ENCODE results near the gene ENO4. TPM values are rescaled to one million over a fixed set of nuclear protein-coding genes. Genes with fewer than 3 reads are reported as not detected.

Gene ENO4
- total RNA-seq, 1 experiment from 2014 or later = 0.42 TPM

DNA sequence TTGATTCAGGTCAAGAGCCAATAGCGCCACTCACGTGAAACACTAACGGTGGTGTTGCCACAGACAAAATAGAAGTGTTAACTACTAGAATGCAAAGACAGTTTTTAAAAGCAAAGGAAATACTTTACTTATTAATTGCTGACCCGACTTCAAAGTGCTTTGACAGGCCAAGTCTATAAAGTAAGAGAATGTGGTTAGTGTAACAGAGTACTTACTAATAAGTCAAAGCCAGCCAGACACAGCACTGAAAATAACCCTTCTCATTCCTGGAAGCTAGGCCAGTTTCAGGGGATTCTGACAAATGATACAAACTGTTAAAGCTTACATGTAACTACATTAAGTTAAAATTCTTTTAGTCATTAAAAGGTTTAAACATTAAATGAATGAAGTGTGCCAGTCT lies 50.3 kb downstream of the ENO4 start:
- DNase-seq (ENCODE audit: low spot score) = no peak
- ChIA-PET POLR2A (no interaction called here), CTCF (no interaction called here)
- no peak for TF ChIP-seq TP53 (CRISPR knock-in tag; IDR thresholded peaks at IDR 0.05)
- TF ChIP-seq CREM (CRISPR knock-in tag; IDR thresholded peaks at IDR 0.05) = no peak
- no peak for TF ChIP-seq SOX15 (CRISPR knock-in tag; IDR thresholded peaks at IDR 0.05)
- H3K27me3 Mint-ChIP-seq (ENCODE audit: low read depth) = no peaks in the 10 kb centered on the region
- H3K4me3 Mint-ChIP-seq = no peak overlapping the region
- no peaks in the 10 kb centered on the region for H3K9me3 Mint-ChIP-seq
- no peaks in the 10 kb centered on the region for H3K36me3 Mint-ChIP-seq
- ATAC-seq = no peak
- no peak overlapping the region for H3K27ac Mint-ChIP-seq
- peaks cover 10% of the 10 kb centered on the region for H3K4me1 Mint-ChIP-seq

DNA sequence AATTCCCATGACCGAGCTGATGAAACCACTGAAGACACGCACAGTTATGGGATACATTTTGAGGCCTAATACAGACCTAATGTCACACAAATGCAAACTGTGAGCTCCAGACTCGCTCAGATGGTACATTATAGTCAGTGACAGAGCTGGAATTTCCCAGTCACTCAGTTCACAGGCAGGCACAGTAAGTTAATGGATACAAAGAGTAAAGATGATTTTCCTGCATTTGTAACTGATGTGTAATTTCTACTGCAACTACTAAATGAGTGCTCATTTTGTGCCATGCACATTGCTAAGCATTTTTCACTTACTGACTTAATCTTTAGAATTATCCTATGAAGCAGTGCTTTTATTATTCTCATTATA lies 56.5 kb downstream of the ENO4 start:
- CTCF ChIA-PET = no interaction called here
- peaks cover 10% of the 10 kb centered on the region for H3K4me1 Mint-ChIP-seq
- TF ChIP-seq JAZF1 (CRISPR knock-in tag; IDR thresholded peaks at IDR 0.05) (no peak), CREB1 (CRISPR knock-in tag; IDR thresholded peaks at IDR 0.05) (no peak), RORB (CRISPR knock-in tag; IDR thresholded peaks at IDR 0.05) (no peak), ZNF263 (CRISPR knock-in tag; IDR thresholded peaks at IDR 0.05; ENCODE audit: low read depth) (no peak), SOX15 (CRISPR knock-in tag; IDR thresholded peaks at IDR 0.05) (no peak), JUN (CRISPR knock-in tag; IDR thresholded peaks at IDR 0.05) (no peak)
- TF ChIP-seq, protein P1, sequence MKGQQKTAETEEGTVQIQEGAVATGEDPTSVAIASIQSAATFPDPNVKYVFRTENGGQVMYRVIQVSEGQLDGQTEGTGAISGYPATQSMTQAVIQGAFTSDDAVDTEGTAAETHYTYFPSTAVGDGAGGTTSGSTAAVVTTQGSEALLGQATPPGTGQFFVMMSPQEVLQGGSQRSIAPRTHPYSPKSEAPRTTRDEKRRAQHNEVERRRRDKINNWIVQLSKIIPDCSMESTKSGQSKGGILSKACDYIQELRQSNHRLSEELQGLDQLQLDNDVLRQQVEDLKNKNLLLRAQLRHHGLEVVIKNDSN (CRISPR knock-in tag; IDR thresholded peaks at IDR 0.05) = no peak

DNA sequence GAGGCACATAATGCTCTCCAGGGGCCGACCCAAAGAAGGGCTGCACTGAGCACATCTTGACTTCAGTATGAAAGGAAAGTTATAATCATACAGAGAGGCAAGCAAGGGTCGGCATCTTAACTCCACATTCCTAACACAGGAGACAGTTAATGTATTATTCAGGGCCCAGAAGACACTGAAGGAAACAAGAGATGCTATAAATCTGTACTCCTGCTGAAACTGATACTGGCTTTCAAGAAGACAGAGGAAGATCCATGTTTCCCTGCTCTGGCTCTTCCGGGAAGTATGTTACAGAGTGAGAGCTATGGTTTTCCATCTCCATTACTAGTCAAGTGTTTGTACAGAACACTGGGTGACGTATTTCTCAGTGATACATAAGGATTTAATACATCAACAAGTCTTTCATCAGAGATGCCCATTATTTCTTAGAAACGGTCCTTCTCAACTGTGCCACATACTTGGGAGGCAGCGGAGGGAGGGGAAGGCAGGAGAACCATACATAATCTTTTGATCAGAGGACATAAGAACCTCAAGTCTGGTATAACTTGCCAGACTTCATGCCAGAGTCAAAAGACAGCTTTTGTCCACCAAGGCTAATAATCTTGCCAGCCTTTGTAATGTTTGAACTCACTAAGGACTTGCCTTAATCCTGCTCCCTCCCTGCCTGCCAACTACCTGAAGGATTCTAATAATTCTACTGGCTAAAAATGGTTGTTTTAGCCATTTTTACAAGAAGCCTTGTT lies 58.1 kb downstream of the ENO4 start:
- POLR2A ChIA-PET = no interaction called here
- no peak for TF ChIP-seq ZNF416 (CRISPR knock-in tag; IDR thresholded peaks at IDR 0.05)
- no peak for TF ChIP-seq FOXK1 (CRISPR knock-in tag; IDR thresholded peaks at IDR 0.05)
- TF ChIP-seq, protein P2, sequence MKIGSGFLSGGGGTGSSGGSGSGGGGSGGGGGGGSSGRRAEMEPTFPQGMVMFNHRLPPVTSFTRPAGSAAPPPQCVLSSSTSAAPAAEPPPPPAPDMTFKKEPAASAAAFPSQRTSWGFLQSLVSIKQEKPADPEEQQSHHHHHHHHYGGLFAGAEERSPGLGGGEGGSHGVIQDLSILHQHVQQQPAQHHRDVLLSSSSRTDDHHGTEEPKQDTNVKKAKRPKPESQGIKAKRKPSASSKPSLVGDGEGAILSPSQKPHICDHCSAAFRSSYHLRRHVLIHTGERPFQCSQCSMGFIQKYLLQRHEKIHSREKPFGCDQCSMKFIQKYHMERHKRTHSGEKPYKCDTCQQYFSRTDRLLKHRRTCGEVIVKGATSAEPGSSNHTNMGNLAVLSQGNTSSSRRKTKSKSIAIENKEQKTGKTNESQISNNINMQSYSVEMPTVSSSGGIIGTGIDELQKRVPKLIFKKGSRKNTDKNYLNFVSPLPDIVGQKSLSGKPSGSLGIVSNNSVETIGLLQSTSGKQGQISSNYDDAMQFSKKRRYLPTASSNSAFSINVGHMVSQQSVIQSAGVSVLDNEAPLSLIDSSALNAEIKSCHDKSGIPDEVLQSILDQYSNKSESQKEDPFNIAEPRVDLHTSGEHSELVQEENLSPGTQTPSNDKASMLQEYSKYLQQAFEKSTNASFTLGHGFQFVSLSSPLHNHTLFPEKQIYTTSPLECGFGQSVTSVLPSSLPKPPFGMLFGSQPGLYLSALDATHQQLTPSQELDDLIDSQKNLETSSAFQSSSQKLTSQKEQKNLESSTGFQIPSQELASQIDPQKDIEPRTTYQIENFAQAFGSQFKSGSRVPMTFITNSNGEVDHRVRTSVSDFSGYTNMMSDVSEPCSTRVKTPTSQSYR (CRISPR knock-in tag; IDR thresholded peaks at IDR 0.05) = no peak
- TF ChIP-seq, protein P3, sequence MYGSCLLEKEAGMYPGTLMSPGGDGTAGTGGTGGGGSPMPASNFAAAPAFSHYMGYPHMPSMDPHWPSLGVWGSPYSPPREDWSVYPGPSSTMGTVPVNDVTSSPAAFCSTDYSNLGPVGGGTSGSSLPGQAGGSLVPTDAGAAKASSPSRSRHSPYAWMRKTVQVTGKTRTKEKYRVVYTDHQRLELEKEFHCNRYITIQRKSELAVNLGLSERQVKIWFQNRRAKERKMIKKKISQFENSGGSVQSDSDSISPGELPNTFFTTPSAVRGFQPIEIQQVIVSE (CRISPR knock-in tag; IDR thresholded peaks at IDR 0.05; ENCODE audit: borderline replicate concordance) = no peak
- TF ChIP-seq, protein P4, sequence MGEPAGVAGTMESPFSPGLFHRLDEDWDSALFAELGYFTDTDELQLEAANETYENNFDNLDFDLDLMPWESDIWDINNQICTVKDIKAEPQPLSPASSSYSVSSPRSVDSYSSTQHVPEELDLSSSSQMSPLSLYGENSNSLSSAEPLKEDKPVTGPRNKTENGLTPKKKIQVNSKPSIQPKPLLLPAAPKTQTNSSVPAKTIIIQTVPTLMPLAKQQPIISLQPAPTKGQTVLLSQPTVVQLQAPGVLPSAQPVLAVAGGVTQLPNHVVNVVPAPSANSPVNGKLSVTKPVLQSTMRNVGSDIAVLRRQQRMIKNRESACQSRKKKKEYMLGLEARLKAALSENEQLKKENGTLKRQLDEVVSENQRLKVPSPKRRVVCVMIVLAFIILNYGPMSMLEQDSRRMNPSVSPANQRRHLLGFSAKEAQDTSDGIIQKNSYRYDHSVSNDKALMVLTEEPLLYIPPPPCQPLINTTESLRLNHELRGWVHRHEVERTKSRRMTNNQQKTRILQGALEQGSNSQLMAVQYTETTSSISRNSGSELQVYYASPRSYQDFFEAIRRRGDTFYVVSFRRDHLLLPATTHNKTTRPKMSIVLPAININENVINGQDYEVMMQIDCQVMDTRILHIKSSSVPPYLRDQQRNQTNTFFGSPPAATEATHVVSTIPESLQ (CRISPR knock-in tag; IDR thresholded peaks at IDR 0.05) = no peak
- TF ChIP-seq FOXP1 (CRISPR knock-in tag; IDR thresholded peaks at IDR 0.05; ENCODE audit: borderline replicate concordance) = no peak
- no peak for TF ChIP-seq NFATC4 (CRISPR knock-in tag; IDR thresholded peaks at IDR 0.05)
- TF ChIP-seq, protein P5, sequence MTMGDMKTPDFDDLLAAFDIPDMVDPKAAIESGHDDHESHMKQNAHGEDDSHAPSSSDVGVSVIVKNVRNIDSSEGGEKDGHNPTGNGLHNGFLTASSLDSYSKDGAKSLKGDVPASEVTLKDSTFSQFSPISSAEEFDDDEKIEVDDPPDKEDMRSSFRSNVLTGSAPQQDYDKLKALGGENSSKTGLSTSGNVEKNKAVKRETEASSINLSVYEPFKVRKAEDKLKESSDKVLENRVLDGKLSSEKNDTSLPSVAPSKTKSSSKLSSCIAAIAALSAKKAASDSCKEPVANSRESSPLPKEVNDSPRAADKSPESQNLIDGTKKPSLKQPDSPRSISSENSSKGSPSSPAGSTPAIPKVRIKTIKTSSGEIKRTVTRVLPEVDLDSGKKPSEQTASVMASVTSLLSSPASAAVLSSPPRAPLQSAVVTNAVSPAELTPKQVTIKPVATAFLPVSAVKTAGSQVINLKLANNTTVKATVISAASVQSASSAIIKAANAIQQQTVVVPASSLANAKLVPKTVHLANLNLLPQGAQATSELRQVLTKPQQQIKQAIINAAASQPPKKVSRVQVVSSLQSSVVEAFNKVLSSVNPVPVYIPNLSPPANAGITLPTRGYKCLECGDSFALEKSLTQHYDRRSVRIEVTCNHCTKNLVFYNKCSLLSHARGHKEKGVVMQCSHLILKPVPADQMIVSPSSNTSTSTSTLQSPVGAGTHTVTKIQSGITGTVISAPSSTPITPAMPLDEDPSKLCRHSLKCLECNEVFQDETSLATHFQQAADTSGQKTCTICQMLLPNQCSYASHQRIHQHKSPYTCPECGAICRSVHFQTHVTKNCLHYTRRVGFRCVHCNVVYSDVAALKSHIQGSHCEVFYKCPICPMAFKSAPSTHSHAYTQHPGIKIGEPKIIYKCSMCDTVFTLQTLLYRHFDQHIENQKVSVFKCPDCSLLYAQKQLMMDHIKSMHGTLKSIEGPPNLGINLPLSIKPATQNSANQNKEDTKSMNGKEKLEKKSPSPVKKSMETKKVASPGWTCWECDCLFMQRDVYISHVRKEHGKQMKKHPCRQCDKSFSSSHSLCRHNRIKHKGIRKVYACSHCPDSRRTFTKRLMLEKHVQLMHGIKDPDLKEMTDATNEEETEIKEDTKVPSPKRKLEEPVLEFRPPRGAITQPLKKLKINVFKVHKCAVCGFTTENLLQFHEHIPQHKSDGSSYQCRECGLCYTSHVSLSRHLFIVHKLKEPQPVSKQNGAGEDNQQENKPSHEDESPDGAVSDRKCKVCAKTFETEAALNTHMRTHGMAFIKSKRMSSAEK (CRISPR knock-in tag; IDR thresholded peaks at IDR 0.05; ENCODE audit: borderline replicate concordance) = no peak
- no peak for TF ChIP-seq FOXJ3 (CRISPR knock-in tag; IDR thresholded peaks at IDR 0.05; ENCODE audit: borderline replicate concordance)
- TF ChIP-seq, protein P6, sequence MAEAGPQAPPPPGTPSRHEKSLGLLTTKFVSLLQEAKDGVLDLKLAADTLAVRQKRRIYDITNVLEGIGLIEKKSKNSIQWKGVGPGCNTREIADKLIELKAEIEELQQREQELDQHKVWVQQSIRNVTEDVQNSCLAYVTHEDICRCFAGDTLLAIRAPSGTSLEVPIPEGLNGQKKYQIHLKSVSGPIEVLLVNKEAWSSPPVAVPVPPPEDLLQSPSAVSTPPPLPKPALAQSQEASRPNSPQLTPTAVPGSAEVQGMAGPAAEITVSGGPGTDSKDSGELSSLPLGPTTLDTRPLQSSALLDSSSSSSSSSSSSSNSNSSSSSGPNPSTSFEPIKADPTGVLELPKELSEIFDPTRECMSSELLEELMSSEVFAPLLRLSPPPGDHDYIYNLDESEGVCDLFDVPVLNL (CRISPR knock-in tag; IDR thresholded peaks at IDR 0.05; ENCODE audit: borderline replicate concordance, low read depth) = no peak
- no peak for TF ChIP-seq ESRRA (CRISPR knock-in tag; IDR thresholded peaks at IDR 0.05; ENCODE audit: borderline replicate concordance)
- no peak for TF ChIP-seq CREB1 (CRISPR knock-in tag; IDR thresholded peaks at IDR 0.05)
- no peak for TF ChIP-seq ZBTB21 (CRISPR knock-in tag; IDR thresholded peaks at IDR 0.05; ENCODE audit: borderline replicate concordance)

More for the DNA sequence above, 56.5 kb downstream of the ENO4 start:
- no peak overlapping the region for H3K27ac Mint-ChIP-seq
- DNase-seq (ENCODE audit: low spot score) (no peak), ATAC-seq (no peak)
- no peak overlapping the region for H3K4me3 Mint-ChIP-seq
- H3K9me3 Mint-ChIP-seq = no peaks in the 10 kb centered on the region
- no peaks in the 10 kb centered on the region for H3K36me3 Mint-ChIP-seq
- POLR2A ChIA-PET = no interaction called here
- H3K27me3 Mint-ChIP-seq (ENCODE audit: low read depth) = no peaks in the 10 kb centered on the region

More for the DNA sequence above, 58.1 kb downstream of the ENO4 start:
- Mint-ChIP-seq H3K27me3 (ENCODE audit: low read depth) (no peaks in the 10 kb centered on the region), H3K9me3 (no peaks in the 10 kb centered on the region), H3K36me3 (no peaks in the 10 kb centered on the region), H3K27ac (no peak overlapping the region), H3K4me3 (no peak overlapping the region), H3K4me1 (peaks cover 10% of the 10 kb centered on the region)
- CTCF ChIA-PET = no interaction called here
- no peak for DNase-seq (ENCODE audit: low spot score)
- no peak for ATAC-seq

Measured in WTC11 (cell line).